HepG2 (cell line): Measurements from ENCODE around the gene NPB. TPM values are rescaled to one million over a fixed set of nuclear protein-coding genes. Genes with fewer than 3 reads are reported as not detected.
A peak's percentile ranks its signal among the peaks of the same experiment; 100 is the strongest.

Experiments used
- AKAP8 ChIP-seq: sonication (generic); formaldehyde crosslinking; IDR thresholded peaks from 2 replicates; pipeline ENCODE4 v1.5.1; 2020; ENCODE audit warnings: mild to moderate bottlenecking, missing genetic modification reagents
- CTCF ChIP-seq: sonication (generic); formaldehyde crosslinking; IDR thresholded peaks from 2 replicates; pipeline ENCODE4 v1.5.0; 2020; ENCODE audit warnings: mild to moderate bottlenecking, missing genetic modification reagents, moderate library complexity
- FOXA3 ChIP-seq: IDR thresholded peaks from 2 replicates; pipeline ENCODE4 v1.6.1; 2016; ENCODE audit warnings: missing genetic modification reagents, missing compliant biosample characterization
- NFAT5 ChIP-seq: sonication (generic); formaldehyde crosslinking; IDR thresholded peaks from 2 replicates; pipeline ENCODE4 v1.4.0; 2020; ENCODE audit warnings: missing genetic modification reagents
- PAF1 ChIP-seq: IDR thresholded peaks from 2 replicates; pipeline ENCODE4 v1.6.1; 2016; ENCODE audit warnings: missing genetic modification reagents, missing compliant biosample characterization
- PCBP2 ChIP-seq: fragments of 200-400 bp; formaldehyde crosslinking; optimal IDR thresholded peaks from 2 replicates; pipeline ENCODE3; 2018; ENCODE audit warnings: low read length, low read depth; ENCODE audit not compliant: poor library complexity, severe bottlenecking
- ZBTB4 ChIP-seq: sonication (generic); formaldehyde crosslinking; IDR thresholded peaks from 2 replicates; pipeline ENCODE4 v1.4.0; 2020; ENCODE audit warnings: missing genetic modification reagents, mild to moderate bottlenecking, borderline replicate concordance
- ZFP82 ChIP-seq: sonication (generic); formaldehyde crosslinking; IDR thresholded peaks from 2 replicates; pipeline ENCODE4 v1.5.1; 2020; ENCODE audit warnings: mild to moderate bottlenecking, missing genetic modification reagents, borderline replicate concordance
- polyA plus RNA-seq, 8 experiments: library from polyadenylated mRNA; depleted of rRNA in 3 of 8; stranded (reverse) in 7 of 8; unstranded in 1 of 8; fragments of >200 nt; fragmentation: Illumina TruSeq in 4 of 8; extraction: Trizol in 4 of 8; gene quantifications; 2 replicates each; pipeline versions ENCODE4 v1.2.1 to v1.2.3, GENCODE V29; 2011 to 2016; ENCODE audit warnings: low read depth in 4 of 8, missing spikeins in 1 of 8, mixed read lengths in 1 of 8; ENCODE audit not compliant: insufficient read depth in 1 of 8
- total RNA-seq, 5 experiments: library from RNA; depleted of rRNA; stranded (reverse); fragments of >200 nt; fragmentation: Illumina TruSeq; extraction: Trizol; gene quantifications; 2 replicates each; pipeline ENCODE4 v1.2.3, GENCODE V29; 2016; ENCODE audit warnings: low read depth in 1 of 5
- TF ChIP-seq, protein P1 (sequence below): sonication (generic); formaldehyde crosslinking; IDR thresholded peaks from 2 replicates; pipeline ENCODE4 v1.4.0; 2020; ENCODE audit warnings: missing genetic modification reagents
- TF ChIP-seq, protein P2 (sequence below): sonication (generic); formaldehyde crosslinking; IDR thresholded peaks from 2 replicates; pipeline ENCODE4 v1.4.0; 2020; ENCODE audit warnings: mild to moderate bottlenecking, low read depth, missing genetic modification reagents

NPB gene
- total and polyA plus RNA-seq, 2 of the 13 experiments (the other 11 are each of a cell fraction or from before 2014, with no cell fraction given): 0.11 to 0.93 TPM

DNA sequence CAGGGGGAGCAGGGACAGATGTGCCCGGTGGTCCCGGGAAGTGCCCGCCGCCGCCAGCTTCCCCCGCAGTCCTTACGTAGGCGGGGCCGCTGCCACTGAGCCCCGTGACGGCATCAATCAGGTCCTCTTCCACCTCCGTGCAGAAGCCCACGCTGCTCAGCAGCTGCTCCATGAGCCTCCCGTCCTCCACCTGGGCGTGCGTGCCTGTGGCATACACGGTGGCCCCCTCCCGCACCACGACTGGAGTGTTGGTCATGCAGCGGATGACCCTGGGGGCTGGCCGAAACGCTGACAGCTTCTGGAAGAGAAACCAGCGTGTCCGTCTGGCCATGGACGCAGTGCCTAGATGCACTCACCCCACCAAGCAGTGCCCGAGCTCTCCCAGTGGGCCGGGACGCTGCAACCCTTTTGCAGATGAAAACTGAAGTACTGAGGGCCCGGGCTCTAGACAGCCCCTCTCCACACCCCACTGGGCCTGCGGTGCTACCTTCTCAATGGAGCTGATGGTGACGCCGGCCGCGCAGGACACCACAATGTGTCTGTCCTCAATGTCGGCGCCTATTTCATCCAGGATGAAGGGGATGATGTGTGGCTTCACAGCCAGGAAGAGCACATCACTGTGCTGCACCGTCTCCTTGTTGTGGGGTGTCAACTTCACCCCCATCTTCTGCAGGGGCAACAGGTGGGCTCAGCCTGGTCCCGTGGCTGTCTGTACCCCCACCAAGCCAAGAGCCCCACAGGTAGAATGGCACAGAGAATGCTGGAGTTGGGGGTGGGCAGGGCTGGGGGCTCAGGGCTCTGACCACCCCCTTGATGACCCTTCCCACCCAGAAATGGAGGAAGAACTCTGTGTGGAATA lies 33.0 kb downstream of the NPB start (continued):
- TF ChIP-seq AKAP8 (CRISPR knock-in tag) (peak; percentile 70; the same call in 1 of the 2 replicates), PAF1 (CRISPR knock-in tag) (no peak), CTCF (CRISPR knock-in tag) (no peak), NFAT5 (CRISPR knock-in tag) (no peak), ZFP82 (CRISPR knock-in tag) (no peak), ZBTB4 (CRISPR knock-in tag) (no peak), PCBP2 (no peak), FOXA3 (CRISPR knock-in tag) (no peak)
- TF ChIP-seq, protein P1, sequence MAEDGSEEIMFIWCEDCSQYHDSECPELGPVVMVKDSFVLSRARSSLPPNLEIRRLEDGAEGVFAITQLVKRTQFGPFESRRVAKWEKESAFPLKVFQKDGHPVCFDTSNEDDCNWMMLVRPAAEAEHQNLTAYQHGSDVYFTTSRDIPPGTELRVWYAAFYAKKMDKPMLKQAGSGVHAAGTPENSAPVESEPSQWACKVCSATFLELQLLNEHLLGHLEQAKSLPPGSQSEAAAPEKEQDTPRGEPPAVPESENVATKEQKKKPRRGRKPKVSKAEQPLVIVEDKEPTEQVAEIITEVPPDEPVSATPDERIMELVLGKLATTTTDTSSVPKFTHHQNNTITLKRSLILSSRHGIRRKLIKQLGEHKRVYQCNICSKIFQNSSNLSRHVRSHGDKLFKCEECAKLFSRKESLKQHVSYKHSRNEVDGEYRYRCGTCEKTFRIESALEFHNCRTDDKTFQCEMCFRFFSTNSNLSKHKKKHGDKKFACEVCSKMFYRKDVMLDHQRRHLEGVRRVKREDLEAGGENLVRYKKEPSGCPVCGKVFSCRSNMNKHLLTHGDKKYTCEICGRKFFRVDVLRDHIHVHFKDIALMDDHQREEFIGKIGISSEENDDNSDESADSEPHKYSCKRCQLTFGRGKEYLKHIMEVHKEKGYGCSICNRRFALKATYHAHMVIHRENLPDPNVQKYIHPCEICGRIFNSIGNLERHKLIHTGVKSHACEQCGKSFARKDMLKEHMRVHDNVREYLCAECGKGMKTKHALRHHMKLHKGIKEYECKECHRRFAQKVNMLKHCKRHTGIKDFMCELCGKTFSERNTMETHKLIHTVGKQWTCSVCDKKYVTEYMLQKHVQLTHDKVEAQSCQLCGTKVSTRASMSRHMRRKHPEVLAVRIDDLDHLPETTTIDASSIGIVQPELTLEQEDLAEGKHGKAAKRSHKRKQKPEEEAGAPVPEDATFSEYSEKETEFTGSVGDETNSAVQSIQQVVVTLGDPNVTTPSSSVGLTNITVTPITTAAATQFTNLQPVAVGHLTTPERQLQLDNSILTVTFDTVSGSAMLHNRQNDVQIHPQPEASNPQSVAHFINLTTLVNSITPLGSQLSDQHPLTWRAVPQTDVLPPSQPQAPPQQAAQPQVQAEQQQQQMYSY (CRISPR knock-in tag): no peak
- TF ChIP-seq, protein P2, sequence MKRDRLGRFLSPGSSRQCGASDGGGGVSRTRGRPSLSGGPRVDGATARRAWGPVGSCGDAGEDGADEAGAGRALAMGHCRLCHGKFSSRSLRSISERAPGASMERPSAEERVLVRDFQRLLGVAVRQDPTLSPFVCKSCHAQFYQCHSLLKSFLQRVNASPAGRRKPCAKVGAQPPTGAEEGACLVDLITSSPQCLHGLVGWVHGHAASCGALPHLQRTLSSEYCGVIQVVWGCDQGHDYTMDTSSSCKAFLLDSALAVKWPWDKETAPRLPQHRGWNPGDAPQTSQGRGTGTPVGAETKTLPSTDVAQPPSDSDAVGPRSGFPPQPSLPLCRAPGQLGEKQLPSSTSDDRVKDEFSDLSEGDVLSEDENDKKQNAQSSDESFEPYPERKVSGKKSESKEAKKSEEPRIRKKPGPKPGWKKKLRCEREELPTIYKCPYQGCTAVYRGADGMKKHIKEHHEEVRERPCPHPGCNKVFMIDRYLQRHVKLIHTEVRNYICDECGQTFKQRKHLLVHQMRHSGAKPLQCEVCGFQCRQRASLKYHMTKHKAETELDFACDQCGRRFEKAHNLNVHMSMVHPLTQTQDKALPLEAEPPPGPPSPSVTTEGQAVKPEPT: 0 out of 2 replicates have a peak, but pooled peaks have one; percentile 54
